CD4-positive, alpha-beta T cell treated with Interleukin-2 at 100 ng/mL for 4 hours (primary cell): Measurements from ENCODE around the gene TSEN34.
"Not testable (repeated sequence)": the region's sequence is repeated elsewhere in the genome, so short reads cannot be mapped to it uniquely, and the experiment has no call there.

Experiments
- DNase-seq: peaks from one replicate; pipeline ENCODE4 v3.0.0-alpha.2; 2020; ENCODE audit warnings: low spot score

TSEN34 gene

DNA sequence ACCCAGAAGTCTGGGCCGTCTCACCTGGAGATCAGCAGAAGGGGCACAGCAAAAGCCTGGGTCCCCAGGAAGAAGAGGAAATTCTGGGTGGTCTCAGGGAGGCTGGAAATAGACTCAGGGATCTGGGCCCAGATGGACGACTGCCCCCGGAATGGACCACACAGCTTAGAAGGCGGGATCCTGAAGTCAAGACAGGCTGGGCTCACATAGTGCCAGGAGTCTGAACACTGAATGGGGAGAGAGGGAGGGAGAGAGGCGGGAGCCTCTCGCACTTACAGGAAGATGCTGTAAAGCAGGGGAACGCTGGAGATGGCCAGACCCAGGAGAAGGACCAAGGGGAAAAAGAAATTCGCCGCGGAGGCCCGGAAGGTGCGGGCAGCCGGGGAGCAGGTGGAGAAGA is 30.3 kb upstream of the TSEN34 start:
- no peak for DNase-seq

DNA sequence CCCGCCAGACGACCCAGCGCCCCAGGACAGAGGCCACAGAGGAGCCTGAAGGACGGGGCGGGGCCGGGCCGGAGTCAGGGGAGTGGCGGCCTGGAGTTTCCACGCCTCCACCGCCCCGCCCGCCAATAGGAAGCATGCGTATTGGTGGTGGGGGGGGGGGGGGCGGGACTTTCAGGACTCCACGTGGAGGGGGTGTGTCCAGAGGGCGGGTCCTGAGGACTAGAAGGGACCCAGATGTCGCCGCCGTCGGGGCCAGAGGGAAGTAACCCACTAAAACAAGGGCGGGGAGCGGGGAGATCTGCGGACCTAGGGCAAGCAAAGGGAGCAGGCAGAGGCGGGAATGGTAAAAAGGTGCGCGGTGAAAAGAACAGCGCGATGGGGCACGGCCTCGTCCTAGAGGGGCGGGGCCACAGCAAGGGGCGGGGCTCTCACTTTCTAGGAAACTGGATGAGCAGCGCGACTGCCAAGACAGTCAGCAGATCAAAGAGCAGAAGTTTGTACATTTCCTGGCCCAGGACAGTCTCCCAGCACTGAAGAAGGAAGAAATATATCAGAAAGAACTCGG is 28.8 kb upstream of the TSEN34 start:
- DNase-seq = peak; percentile 84

GRCh38 chr19:54162884-54163283 is 28.2 kb upstream of the TSEN34 start:
- DNase-seq = no peak

DNA sequence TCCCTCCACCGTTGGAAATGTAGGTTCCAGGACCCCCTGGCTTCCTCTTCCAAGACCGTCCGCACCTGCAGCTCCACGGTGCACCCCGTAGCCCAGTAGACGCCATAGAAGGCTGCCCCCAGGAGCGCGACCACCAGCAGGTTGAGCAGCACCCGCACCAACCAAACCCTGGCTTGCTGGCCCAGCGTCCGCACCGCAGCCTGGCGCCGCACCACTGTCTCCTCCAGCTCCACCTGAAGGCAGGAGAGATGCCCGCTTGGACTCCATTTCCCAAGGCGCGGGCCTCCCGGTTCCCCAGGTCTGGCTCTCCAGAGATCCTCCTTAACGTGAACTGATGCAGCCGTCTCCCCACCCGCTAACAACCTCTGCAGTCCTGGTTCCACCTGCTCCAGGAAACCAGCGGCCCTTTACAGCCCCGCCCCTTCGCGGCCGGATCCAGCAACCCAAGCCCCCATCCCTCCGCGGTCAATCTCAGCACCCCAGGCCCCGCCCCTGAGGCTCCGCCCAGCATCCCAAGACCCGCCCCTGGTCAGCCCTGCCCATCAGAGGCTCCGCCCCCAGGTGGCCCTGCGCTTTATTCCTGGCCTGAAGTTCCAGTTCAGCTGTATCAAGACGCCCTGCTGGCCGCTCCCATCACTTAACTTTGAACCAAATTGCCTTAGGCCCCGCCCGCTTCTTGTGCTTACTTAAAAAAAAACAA is 26.6 kb upstream of the TSEN34 start:
- peak; percentile 59 for DNase-seq

DNA sequence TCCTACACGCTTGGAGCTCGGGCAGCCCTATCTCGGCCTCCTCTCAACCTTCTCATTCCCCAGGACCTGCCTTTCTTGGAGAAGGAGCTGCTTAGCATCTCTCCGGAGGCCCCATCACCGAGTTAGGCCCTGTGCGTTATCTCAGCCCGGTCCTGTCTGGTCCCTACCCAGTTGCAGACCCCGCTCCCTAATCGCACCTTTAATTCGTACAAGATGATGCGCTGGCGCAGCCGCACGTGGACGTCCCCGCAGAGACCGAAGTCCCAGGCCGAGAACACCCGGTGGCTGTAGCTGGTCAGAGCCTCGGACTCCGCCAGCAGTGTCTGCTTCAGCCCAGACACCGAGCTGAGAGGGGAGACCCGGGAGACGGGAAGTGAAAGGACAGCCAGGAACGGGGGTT is 25.9 kb upstream of the TSEN34 start:
- DNase-seq = no peak

- DNase-seq = peak; percentile 90
Measured at GRCh38 chr19:54168174-54168917, 22.8 kb upstream of the TSEN34 start.

- DNase-seq = no peak
Measured at GRCh38 chr19:54169149-54169740, 21.9 kb upstream of the TSEN34 start.

GRCh38 chr19:54171736-54172431 is 19.2 kb upstream of the TSEN34 start:
- not testable (repeated sequence) for DNase-seq

- no peak for DNase-seq
Measured at GRCh38 chr19:54172471-54173358, 18.4 kb upstream of the TSEN34 start, which contains the start of gene TMC4. Gene TMC4 (minus strand): TSS chr19:54173160. CDS start chr19:54173117, 43 bp downstream.

DNA sequence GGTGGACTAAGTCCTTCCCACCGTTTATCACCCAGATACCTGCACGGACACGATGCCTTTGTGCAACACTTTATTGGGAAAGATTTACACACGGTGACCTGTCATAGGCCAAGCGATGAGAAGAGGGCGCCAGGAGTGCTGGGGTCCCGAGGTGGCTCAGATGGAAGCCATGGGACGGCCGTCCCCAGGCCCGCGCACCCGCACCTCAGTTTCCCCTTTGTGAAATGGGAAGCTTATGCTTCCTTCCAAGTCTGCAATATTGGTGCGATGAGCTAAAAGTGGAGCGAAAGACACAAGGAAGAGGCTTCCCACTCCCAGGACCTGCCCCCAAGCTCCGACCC is 17.8 kb upstream of the TSEN34 start:
- DNase-seq = no peak

GRCh38 chr19:54173951-54174834 is 16.9 kb upstream of the TSEN34 start:
- DNase-seq = no peak

GRCh38 chr19:54178581-54179261 is 12.4 kb upstream of the TSEN34 start:
- peak; percentile 33 for DNase-seq

DNA sequence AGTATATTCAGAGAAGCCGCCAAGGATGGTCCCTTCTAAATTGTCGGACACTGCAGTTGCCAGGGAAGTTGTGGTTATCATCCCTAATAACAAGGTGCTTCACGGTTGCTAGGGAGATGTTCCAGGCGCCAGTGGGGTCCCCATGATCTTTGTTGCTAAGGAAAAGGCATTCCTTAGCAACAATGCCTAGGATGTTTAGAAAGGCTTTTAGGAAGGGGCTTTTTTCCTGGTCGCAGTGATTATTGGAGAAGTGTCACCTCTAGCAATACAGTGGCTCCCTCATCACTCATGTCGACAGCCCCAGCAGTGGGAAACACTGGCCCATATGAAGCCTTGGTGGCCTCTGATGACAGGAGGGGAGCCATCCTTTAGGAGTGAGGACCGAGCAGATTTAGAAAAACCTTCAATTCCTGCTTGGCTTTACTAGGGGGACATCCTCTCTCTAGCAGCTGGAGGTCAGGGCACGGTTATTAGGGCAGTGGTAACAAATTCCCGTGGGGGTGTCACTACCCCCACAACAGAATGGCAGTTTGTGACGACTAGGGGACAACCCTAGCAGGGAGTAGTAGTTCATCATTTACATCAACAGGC is 11.8 kb upstream of the TSEN34 start:
- no peak for DNase-seq

- no peak for DNase-seq
Measured at GRCh38 chr19:54179921-54180461, 11.1 kb upstream of the TSEN34 start.

DNA sequence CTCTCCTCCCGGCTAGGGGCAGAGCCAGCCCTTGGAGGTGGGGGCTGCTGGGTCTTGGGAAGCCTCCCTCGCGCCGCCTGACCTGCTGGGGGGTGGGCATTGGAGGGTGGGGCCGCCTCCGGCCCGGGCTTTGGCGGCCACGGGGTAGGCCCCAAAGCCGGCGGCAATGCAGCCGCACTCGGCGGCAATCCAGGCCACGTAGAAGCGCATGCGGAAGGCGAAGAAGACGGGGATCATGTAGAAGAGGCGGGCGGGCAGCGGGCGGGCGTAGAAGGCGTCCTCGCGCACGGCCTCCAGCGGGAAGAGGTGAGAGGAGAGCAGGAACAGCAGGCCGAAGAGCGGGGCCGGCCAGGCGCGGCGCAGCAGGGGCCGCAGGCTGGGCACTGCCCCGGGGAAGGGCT is 10.4 kb upstream of the TSEN34 start:
- no peak for DNase-seq

DNA sequence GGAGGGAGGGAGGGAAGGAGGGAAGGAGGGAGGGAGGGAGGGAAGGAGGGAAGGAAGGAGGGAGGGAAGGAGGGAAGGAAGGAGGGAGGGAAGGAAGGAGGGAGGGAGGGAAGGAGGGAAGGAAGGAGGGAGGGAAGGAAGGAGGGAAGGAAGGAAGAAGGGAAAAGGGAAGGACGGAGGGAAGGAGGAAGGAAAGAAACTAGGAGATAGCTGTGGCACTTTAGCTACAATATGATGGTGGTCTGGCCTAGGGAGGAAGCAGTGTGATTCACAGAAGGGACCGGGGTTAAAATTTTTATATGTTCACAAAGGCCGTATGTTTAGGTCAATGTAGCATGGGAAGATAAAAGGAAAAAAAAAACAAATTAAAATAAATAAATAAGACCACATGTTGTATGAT is 9.2 kb upstream of the TSEN34 start:
- not testable (repeated sequence) for DNase-seq

GRCh38 chr19:54183431-54183830 is 7.7 kb upstream of the TSEN34 start:
- no peak for DNase-seq

DNA sequence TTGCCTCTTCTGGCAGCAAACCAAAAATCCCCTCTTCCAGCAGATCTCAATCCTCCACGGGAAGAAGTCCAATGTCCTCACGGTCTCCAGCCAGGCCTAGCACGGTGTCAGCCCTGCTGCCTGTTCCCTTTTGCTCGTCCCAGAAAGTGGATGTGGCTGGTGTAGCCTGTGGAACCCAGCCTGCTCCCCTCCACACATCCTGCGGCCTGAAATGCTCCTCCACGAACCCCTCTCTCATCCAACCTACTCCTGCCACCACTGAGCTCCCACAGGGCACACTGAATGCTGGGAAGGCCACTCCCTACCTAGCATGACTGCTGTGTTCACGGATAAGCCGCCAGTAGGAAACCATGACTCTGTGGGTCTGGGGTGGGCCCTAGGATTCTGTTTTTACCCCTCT is 4.8 kb upstream of the TSEN34 start:
- DNase-seq = no peak

GRCh38 chr19:54186934-54187381 is 4.2 kb upstream of the TSEN34 start:
- no peak for DNase-seq
